ENCODE data around the gene KRT13. TPM values are rescaled to one million over a fixed set of nuclear protein-coding genes. Genes with fewer than 3 reads are reported as not detected.

The KRT13 gene
- total and polyA plus RNA-seq, 2 experiments from 2014 or later: not detected

GRCh38 chr17:41549596-41550039, 44.2 kb upstream of the KRT13 start:
- Histone ChIP-seq H3K27ac (no peak overlapping the region), H3K4me1 (ENCODE audit: low read depth) (peaks cover 16% of the 10 kb centered on the region)

DNA sequence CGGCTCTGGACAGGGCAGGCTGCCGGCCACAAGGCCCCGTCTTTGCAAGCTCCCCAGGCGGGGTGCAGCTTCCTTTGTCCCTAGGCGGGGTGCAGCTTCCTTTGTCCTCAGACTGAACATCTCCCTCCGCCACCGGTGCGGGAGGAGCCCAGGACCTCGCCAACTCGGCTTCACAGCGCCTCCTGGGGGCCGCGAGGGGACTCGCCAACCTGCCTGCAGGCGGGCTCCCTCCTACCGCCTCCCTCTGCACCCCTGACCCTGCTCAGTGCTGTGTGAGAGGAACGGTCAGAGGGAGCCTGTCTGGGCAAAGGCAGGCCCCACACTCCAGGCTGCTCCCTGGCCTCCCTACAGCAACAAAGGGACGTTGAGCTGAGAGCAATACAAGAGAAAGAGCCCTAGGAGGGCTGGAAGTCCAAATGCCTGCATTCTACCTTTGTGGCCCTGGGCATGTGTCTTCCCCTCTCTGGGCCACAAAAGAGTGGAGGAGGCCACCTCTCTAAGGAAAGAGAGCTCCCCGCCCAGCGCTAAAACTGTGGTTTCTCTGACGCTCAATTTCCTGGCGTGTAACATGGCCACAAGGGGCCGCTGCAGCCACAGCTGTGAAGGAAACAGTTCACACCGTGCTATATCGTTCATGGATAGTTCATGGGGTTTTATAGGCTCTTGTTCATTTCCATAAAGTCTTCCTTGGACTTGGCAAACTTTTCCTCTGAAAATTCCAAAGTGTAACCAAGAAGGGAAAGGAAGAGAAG, 43.6 kb upstream of the KRT13 start:
- Histone ChIP-seq H3K4me1 (ENCODE audit: low read depth) (peaks cover 22% of the 10 kb centered on the region), H3K27ac (no peak overlapping the region), H3K4me3 (no peak overlapping the region), H3K36me3 (no peaks in the 10 kb centered on the region), H3K27me3 (no peaks in the 10 kb centered on the region), H3K9me3 (ENCODE audit: low read depth) (no peaks in the 10 kb centered on the region)
- TF ChIP-seq, protein P1, sequence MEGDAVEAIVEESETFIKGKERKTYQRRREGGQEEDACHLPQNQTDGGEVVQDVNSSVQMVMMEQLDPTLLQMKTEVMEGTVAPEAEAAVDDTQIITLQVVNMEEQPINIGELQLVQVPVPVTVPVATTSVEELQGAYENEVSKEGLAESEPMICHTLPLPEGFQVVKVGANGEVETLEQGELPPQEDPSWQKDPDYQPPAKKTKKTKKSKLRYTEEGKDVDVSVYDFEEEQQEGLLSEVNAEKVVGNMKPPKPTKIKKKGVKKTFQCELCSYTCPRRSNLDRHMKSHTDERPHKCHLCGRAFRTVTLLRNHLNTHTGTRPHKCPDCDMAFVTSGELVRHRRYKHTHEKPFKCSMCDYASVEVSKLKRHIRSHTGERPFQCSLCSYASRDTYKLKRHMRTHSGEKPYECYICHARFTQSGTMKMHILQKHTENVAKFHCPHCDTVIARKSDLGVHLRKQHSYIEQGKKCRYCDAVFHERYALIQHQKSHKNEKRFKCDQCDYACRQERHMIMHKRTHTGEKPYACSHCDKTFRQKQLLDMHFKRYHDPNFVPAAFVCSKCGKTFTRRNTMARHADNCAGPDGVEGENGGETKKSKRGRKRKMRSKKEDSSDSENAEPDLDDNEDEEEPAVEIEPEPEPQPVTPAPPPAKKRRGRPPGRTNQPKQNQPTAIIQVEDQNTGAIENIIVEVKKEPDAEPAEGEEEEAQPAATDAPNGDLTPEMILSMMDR (IDR thresholded peaks at IDR 0.05; ENCODE audit: low read depth, low read length): peak; percentile 80
- peak; percentile 90 for DNase-seq (ENCODE audit: low read depth in 1 of 2, low spot score in 1 of 2)

More at GRCh38 chr17:41549596-41550039, 44.2 kb upstream of the KRT13 start:
- Histone ChIP-seq H3K36me3 (no peaks in the 10 kb centered on the region), H3K27me3 (no peaks in the 10 kb centered on the region), H3K4me3 (no peak overlapping the region), H3K9me3 (ENCODE audit: low read depth) (no peaks in the 10 kb centered on the region)
- TF ChIP-seq, protein P1 (IDR thresholded peaks at IDR 0.05; ENCODE audit: low read depth, low read length): no peak
- no peak for DNase-seq (ENCODE audit: low read depth in 1 of 2, low spot score in 1 of 2)

DNA sequence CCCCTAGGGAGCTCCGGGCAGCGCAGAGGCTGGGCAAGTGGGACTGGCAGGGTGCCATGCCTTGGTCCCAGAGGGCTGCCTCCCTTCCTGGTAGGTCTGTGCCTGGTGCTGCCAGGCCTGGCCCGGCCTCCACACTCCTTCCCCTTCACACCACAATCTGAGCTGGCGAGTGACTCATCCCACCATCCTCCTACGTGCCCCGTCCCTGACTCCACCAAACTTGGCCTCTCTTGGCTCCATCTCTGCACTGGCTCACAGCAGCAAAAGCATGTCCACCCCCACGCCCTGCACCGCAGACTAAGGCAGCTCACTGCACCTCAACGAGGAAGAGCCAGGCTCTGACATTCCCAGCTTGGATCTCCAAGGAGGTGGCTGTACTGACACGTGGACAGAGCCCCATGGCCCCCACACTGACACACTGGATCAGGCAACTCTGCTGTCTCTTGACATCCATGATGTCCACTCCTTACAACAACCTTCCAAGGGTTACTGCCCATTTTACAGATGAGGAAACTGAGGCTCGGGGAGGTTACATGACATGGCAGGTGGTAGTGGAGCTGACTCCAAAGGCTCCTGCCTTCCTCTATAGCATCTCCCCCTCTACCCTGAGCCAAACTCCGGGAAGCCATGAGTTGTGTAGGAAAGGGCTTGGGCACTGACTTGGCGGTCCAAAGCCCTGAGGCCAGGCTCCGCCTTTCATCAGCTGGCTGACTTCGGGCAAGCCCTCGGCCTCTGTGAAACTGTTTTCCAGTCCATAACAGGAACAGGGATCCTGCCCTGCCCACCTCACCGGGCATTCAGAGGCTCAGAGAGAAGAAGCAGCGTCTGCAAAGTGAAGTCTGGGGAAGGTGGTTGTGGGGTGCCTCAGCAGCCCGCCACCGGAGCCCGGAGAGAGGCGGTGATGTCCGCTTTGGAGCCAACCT, 42.8 kb upstream of the KRT13 start:
- Histone ChIP-seq H3K9me3 (ENCODE audit: low read depth) (no peaks in the 10 kb centered on the region), H3K36me3 (no peaks in the 10 kb centered on the region), H3K4me1 (ENCODE audit: low read depth) (peaks cover 22% of the 10 kb centered on the region), H3K4me3 (no peak overlapping the region), H3K27ac (peak overlapping the region; percentile 2), H3K27me3 (no peaks in the 10 kb centered on the region)
- TF ChIP-seq, protein P1 (IDR thresholded peaks at IDR 0.05; ENCODE audit: low read depth, low read length): no peak
- DNase-seq (ENCODE audit: low read depth in 1 of 2, low spot score in 1 of 2): peak in 1 of 2 donors; percentile 98

- H3K4me3 ChIP-seq: no peak overlapping the region
- TF ChIP-seq, protein P1 (IDR thresholded peaks at IDR 0.05; ENCODE audit: low read depth, low read length): no peak
- H3K27ac ChIP-seq: peak overlapping the region; percentile 2
- H3K9me3 ChIP-seq (ENCODE audit: low read depth): no peaks in the 10 kb centered on the region
- peak; percentile 73 to 74 for DNase-seq (ENCODE audit: low read depth in 1 of 2, low spot score in 1 of 2)
- peaks cover 22% of the 10 kb centered on the region for H3K4me1 ChIP-seq (ENCODE audit: low read depth)
- no peaks in the 10 kb centered on the region for H3K36me3 ChIP-seq
- no peaks in the 10 kb centered on the region for H3K27me3 ChIP-seq
These were observed 42.0 kb upstream of the KRT13 start for GRCh38 chr17:41547378-41547841.

- H3K4me3 ChIP-seq: no peak overlapping the region
These were observed 41.4 kb upstream of the KRT13 start for GRCh38 chr17:41546819-41547218.

More at GRCh38 chr17:41546819-41547218, 41.4 kb upstream of the KRT13 start:
- TF ChIP-seq, protein P1 (IDR thresholded peaks at IDR 0.05; ENCODE audit: low read depth, low read length): no peak
- no peak overlapping the region for H3K27ac ChIP-seq
- no peak for DNase-seq (ENCODE audit: low read depth in 1 of 2, low spot score in 1 of 2)
- no peaks in the 10 kb centered on the region for H3K27me3 ChIP-seq
- H3K4me1 ChIP-seq (ENCODE audit: low read depth): peaks cover 22% of the 10 kb centered on the region
- H3K36me3 ChIP-seq: no peaks in the 10 kb centered on the region
- H3K9me3 ChIP-seq (ENCODE audit: low read depth): no peaks in the 10 kb centered on the region

All from cardiac muscle cell (in vitro differentiated cells and primary cell).